ENCODE measurements around the gene ATP6V0B.
A peak's percentile ranks its signal among the peaks of the same experiment; 100 is the strongest.

ATP6V0B gene

DNA sequence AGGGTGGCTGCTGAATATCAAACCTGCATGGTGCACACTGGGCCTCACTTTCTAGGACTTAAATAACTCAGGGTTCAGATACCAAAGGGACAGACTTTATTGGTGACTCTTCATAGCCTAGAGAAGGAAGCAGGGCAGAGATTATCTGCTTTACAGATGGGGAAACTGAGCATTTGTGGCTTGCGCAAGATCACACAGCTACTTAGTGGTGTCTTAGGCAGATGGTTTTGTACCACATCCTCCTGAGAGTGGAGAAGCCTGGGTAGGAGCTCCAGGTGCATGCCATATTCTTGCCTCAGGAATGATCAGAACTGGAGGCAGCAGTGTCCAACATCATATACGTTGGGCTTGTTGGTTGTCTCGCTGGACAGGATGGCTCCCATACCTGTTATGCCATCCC is 11.8 kb upstream of the ATP6V0B start:
- TF ChIP-seq, protein P1, sequence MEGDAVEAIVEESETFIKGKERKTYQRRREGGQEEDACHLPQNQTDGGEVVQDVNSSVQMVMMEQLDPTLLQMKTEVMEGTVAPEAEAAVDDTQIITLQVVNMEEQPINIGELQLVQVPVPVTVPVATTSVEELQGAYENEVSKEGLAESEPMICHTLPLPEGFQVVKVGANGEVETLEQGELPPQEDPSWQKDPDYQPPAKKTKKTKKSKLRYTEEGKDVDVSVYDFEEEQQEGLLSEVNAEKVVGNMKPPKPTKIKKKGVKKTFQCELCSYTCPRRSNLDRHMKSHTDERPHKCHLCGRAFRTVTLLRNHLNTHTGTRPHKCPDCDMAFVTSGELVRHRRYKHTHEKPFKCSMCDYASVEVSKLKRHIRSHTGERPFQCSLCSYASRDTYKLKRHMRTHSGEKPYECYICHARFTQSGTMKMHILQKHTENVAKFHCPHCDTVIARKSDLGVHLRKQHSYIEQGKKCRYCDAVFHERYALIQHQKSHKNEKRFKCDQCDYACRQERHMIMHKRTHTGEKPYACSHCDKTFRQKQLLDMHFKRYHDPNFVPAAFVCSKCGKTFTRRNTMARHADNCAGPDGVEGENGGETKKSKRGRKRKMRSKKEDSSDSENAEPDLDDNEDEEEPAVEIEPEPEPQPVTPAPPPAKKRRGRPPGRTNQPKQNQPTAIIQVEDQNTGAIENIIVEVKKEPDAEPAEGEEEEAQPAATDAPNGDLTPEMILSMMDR (conservative IDR thresholded peaks at IDR 0.05; ENCODE audit: low read length): no peak
- H3K4me3 ChIP-seq (ENCODE audit: low read length): no peak overlapping the region
- DNase-seq (ENCODE audit: low read depth): no peak

DNA sequence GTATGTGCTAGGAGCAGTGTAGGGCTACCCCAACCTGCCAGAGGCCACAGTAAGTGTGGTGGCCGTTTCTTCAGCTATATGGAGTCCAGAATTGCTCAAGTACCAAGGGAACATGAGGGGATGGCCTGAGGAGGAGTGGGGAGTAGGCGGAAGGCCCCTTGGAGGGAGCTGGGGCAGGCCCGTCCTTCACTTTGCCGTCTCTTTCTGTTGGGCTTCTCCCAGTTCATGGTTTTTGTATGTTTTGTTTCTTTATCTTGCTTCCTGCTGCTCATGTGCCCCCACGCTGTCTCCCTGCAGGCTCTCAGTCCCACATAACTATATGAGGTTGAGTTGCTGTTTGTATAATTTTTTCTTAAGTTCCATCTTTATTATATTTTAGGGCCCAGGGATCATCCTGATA is 10.9 kb upstream of the ATP6V0B start:
- no peak overlapping the region for H3K4me3 ChIP-seq (ENCODE audit: low read length)
- TF ChIP-seq, protein P1 (conservative IDR thresholded peaks at IDR 0.05; ENCODE audit: low read length): no peak
- DNase-seq (ENCODE audit: low read depth): no peak

DNA sequence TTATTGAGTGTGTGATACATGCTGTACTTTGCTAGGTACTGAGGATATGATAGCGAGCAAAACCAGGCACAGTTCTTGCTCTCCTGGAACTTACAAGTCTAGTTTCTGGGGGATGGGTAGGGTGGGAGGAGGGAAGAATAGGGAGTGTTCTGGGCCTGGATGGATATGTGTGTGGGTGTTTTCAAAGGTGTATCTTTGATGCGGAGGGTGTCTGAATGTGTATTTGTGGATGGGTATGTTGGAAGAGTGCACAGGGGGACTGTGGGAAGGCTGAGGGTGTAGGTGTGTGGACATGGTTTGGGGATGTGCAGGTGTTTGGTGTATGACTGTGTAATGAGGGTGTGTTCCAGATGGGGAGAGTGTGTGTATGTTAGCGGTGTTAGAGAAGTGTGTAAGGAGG is 9.4 kb upstream of the ATP6V0B start:
- TF ChIP-seq, protein P1 (conservative IDR thresholded peaks at IDR 0.05; ENCODE audit: low read length): no peak
- no peak overlapping the region for H3K4me3 ChIP-seq (ENCODE audit: low read length)
- DNase-seq (ENCODE audit: low read depth): no peak

DNA sequence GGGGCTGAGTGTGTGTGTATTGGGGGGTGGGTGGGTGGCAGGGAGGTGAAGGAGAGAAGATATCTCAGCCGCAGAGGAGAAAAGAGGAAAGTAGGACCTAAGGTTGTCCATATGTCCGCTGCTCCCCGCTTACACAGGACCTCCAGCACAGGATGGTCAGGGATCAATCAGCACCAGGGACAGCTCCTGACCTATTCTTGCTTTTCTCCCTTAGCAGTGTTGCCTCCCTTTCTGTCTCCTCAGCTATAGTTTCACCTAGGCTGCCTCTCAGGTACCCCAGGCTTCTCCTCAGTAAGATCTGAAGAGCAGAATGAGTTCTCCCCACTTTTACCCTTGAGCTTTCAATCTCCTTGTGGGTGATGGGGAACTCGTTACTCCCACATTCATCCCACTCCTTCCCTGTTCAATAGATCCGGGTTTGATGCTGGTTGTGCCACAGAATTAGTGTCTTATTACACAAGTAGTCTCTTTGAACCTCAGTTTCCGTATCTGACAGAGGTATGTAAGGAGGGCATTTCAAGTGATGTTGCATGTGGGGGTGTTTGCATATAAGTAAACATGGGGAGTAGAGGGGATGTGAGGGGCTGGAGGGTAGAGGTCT is 6.3 kb upstream of the ATP6V0B start:
- no peak for DNase-seq (ENCODE audit: low read depth)
- no peak overlapping the region for H3K4me3 ChIP-seq (ENCODE audit: low read length)
- TF ChIP-seq, protein P1 (conservative IDR thresholded peaks at IDR 0.05; ENCODE audit: low read length): no peak

DNA sequence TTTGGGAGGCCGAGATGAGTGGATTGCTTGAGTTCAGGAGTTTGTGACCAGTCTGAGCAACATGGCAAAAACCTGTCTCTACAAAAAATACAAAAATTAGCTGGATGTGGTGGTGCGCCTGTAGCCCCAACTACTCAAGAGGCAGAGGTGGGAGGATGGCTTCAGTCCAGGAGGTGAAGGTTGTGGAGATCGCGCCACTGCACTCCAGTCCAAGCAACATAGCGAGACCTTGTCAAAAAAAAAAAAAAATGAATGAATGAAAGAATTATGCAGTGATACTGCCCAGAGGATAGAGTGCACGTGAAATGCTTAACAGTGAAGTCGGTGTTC is 5.4 kb upstream of the ATP6V0B start:
- TF ChIP-seq, protein P1 (conservative IDR thresholded peaks at IDR 0.05; ENCODE audit: low read length): peak; percentile 23; the same call in 1 of the 2 replicates
- no peak overlapping the region; the same call in 1 of the 2 replicates for H3K4me3 ChIP-seq (ENCODE audit: low read length)
- DNase-seq (ENCODE audit: low read depth): no peak

DNA sequence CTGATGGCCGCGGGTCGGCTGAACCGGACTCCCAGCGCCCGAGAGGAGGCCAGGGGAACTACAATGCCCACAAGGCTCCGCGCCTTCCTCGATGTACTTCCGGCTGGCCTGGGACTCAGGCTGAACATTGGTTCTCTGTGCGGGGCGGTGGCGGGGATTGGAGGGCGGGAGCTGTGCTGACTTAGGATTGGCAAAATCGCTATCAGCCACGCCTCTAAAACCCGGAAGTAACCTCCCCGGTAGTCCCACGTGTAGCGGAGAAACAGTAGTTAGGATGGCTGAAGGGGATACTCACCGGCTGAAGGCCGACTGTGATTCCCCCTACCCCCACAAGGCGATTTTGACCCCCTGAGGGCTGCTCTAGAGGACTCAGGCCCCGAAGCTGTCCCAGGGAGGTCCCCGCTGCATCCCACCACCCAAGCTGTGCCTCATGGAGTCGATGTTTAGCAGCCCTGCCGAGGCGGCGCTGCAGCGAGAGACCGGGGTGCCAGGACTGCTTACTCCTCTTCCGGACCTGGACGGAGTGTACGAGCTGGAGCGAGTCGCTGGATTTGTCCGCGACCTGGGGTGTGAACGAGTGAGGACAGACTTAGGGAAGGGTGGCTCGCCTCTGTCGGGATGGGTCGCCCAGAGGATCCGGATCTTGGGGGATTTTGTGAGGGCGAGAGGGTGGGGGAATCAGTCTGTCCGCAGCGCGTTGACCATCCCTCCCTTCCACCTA is 4.9 kb upstream of the ATP6V0B start, which contains the start of gene DPH2:
Gene DPH2 (plus strand): TSS at position 265 of the 721 bp plus-strand sequence. CDS start 166 bp downstream, at position 431.
- H3K4me3 ChIP-seq (ENCODE audit: low read length): peak within 1 kb of the TSS; percentile 99
- peak; percentile 96 for DNase-seq (ENCODE audit: low read depth)
- TF ChIP-seq, protein P1 (conservative IDR thresholded peaks at IDR 0.05; ENCODE audit: low read length): peak; percentile 2; the same call in 1 of the 2 replicates

DNA sequence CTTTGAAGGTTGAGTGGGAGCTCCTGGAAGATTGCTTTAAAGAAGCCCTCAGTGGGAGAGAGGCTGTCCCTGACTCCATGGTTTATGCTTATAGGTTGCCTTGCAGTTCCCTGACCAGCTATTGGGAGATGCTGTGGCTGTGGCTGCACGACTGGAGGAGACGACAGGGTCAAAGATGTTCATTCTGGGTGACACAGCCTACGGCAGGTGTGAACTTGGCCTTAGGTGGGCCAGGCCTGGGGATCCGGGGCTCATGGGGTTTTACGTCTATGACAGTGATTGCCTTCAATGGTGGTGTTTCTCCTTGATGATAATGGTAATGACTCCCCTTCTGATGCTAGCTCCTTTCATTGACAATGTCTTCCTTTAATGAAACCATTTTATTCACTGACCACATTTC is 4.3 kb upstream of the ATP6V0B start:
- no peak for DNase-seq (ENCODE audit: low read depth)
- TF ChIP-seq, protein P1 (conservative IDR thresholded peaks at IDR 0.05; ENCODE audit: low read length): no peak
- peak overlapping the region; percentile 99 for H3K4me3 ChIP-seq (ENCODE audit: low read length)

Measured in AG10803 (cell line).